Progenitor cell of endocrine pancreas (in vitro differentiated cells): ENCODE measurements around the gene ZBED1. TPM values are rescaled to one million over a fixed set of nuclear protein-coding genes. Genes with fewer than 3 reads are reported as not detected.
"Not testable (repeated sequence)": the region's sequence is repeated elsewhere in the genome, so short reads cannot be mapped to it uniquely, and the experiment has no call there.

Source experiments
- DNase-seq: peaks from one replicate; pipeline ENCODE4 v3.0.0; 2021; ENCODE audit warnings: low spot score; ENCODE audit not compliant: unreplicated experiment
- H3K27ac Mint-ChIP-seq: 2 replicates; pipeline ENCODE4 v1.8.0; 2021; ENCODE audit warnings: mild to moderate bottlenecking, moderate library complexity, mixed read lengths
- H3K27me3 Mint-ChIP-seq: 2 replicates; pipeline ENCODE4 v1.8.0; 2021; ENCODE audit warnings: mixed read lengths
- H3K36me3 Mint-ChIP-seq: 2 replicates; pipeline ENCODE4 v1.8.0; 2022; ENCODE audit warnings: mixed read lengths; ENCODE audit not compliant: insufficient read depth
- H3K4me1 Mint-ChIP-seq: 2 replicates; pipeline ENCODE4 v1.8.0; 2021; ENCODE audit warnings: low read depth, mixed read lengths
- H3K4me3 Mint-ChIP-seq: 2 replicates; pipeline ENCODE4 v1.8.0; 2021; ENCODE audit warnings: low read depth, mild to moderate bottlenecking, moderate library complexity, mixed read lengths
- H3K9me3 Mint-ChIP-seq: 2 replicates; pipeline ENCODE4 v1.8.0; 2021; ENCODE audit warnings: low read depth, mixed read lengths
- total RNA-seq: library from RNA; stranded (reverse); gene quantifications from 2 replicates; pipeline ENCODE4 v1.2.1, GENCODE V29; 2021
- TF ChIP-seq, protein P1 (sequence below): fragments of 200-600 bp; sonication (generic); IDR thresholded peaks from one replicate; pipeline ENCODE4 v1.5.0; 2021; ENCODE audit warnings: antibody characterized with exemption, mild to moderate bottlenecking; ENCODE audit not compliant: unreplicated experiment

Gene ZBED1
- total RNA-seq, 1 donor from 2014 or later, result 59.6 TPM

DNA sequence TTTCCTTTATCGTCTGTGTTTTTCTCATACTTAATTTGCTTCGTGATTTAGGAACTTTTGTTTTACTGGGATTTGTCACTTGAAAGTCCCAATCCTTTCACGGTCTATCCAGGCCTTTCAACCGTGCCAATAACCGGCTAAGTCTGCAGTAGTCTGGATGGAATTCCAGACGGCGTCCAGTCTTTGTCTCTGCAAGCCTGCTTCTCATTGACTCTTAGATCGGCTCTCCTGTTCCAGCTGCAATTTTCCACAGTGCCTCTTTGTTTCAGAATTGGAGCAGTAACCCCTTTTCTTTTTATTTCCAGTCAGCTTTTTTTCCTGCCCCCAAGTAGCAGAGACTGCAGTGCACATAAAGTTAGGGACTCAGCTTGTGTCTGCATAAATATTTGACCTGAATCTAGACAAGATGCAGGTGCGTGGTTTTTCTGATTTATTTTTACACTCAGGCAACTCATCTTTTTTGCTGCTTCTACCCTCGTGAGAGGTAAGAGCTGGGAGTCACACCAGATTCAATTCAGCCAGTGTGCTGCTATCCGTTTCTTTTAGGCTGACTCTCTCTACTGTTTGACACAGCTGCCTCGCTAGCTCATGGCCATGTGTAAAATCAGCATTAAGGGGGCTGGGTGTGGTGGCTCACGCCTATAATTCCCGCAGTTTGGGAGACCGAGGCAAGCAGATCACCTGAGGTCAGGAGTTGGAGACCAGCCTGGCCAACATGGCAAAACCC lies 37.4 kb upstream of the ZBED1 start:
- Mint-ChIP-seq H3K4me1 (peaks cover 7% of the 10 kb centered on the region), H3K9me3 (no peaks in the 10 kb centered on the region), H3K36me3 (no peaks in the 10 kb centered on the region), H3K4me3 (no peak overlapping the region), H3K27ac (peak overlapping the region; percentile 93), H3K27me3 (no peaks in the 10 kb centered on the region)
- TF ChIP-seq, protein P1, sequence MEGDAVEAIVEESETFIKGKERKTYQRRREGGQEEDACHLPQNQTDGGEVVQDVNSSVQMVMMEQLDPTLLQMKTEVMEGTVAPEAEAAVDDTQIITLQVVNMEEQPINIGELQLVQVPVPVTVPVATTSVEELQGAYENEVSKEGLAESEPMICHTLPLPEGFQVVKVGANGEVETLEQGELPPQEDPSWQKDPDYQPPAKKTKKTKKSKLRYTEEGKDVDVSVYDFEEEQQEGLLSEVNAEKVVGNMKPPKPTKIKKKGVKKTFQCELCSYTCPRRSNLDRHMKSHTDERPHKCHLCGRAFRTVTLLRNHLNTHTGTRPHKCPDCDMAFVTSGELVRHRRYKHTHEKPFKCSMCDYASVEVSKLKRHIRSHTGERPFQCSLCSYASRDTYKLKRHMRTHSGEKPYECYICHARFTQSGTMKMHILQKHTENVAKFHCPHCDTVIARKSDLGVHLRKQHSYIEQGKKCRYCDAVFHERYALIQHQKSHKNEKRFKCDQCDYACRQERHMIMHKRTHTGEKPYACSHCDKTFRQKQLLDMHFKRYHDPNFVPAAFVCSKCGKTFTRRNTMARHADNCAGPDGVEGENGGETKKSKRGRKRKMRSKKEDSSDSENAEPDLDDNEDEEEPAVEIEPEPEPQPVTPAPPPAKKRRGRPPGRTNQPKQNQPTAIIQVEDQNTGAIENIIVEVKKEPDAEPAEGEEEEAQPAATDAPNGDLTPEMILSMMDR, result no peak
- DNase-seq, result no peak

DNA sequence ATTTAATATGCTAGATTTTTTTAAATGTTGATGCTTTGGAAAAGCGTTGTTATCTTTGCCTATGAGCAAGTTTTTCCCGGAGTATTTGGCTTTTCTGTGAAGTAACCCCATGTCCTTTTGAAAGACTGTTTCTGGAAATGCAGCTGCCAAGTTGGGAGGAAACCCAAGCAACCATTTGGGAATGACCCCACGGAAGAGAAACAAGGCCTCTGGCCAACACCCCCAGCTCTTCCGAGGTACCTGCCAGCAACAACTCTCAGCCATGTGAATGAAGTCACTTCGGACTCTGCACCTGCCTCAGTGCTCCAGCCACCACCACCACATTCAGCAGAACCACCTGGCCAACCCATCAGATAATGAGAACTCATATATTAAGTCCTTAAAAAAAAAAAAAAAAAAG lies 36.2 kb upstream of the ZBED1 start:
- Mint-ChIP-seq H3K27me3 (no peaks in the 10 kb centered on the region), H3K4me3 (no peak overlapping the region), H3K36me3 (no peaks in the 10 kb centered on the region), H3K4me1 (peaks cover 7% of the 10 kb centered on the region), H3K9me3 (no peaks in the 10 kb centered on the region), H3K27ac (no peak overlapping the region)
- TF ChIP-seq, protein P1, result no peak
- DNase-seq, result no peak

DNA sequence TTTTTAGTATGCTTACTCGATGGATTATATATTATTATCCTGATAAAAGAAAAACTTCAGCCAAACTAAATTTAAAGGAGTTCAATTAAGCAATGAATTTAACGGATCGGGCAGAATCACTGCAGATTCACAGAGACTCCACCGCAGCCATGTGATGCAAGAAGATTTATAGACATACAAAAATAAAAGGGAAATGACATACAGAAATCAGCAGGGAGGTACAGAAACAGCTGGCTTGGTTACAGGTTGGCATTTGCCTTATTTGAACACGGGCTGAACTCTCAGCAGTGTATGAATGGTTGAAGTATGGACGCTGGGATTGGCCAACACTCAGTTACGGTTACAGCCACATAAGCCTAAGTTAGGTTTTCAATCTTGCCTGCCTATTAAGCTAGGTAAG lies 35.4 kb upstream of the ZBED1 start:
- Mint-ChIP-seq H3K36me3 (no peaks in the 10 kb centered on the region), H3K9me3 (no peaks in the 10 kb centered on the region), H3K4me1 (peaks cover 7% of the 10 kb centered on the region), H3K4me3 (no peak overlapping the region), H3K27ac (no peak overlapping the region), H3K27me3 (no peaks in the 10 kb centered on the region)
- TF ChIP-seq, protein P1, result no peak
- DNase-seq, result no peak

DNA sequence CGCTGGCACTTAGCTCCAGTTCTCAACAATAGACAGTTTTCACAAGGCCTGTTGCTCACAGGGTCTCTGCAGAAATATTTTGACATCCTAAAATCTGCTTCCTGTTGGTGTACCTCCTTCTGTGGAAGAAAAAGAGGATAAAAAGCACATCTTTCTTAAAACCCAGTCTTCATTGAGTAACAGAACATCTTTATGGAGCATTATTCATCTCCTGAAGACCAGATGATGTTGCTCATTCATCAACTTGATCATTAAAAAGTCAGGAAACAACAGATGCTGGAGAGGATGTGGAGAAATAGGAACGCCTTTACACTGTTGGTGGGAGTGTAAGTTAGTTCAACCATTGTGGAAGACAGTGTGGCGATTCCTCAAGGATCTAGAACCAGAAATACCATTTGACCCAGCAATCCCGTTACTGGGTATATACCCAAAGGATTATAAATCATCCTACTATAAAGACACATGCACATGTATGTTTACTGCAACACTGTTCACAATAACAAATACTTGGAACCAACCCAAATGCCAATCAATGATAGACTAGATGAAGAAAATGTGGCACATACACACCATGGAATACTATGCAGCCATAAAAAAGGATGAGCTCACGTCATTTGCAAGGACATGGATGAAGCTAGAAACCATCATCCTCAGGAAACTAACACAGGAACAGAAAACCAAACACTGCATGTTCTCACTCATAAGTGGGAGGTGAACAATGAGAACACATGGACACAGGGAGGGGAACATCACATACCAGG lies 33.7 kb upstream of the ZBED1 start:
- H3K27ac Mint-ChIP-seq, H3K36me3 Mint-ChIP-seq, H3K9me3 Mint-ChIP-seq, DNase-seq, H3K4me3 Mint-ChIP-seq, H3K4me1 Mint-ChIP-seq, H3K27me3 Mint-ChIP-seq: not testable (repeated sequence)

DNA sequence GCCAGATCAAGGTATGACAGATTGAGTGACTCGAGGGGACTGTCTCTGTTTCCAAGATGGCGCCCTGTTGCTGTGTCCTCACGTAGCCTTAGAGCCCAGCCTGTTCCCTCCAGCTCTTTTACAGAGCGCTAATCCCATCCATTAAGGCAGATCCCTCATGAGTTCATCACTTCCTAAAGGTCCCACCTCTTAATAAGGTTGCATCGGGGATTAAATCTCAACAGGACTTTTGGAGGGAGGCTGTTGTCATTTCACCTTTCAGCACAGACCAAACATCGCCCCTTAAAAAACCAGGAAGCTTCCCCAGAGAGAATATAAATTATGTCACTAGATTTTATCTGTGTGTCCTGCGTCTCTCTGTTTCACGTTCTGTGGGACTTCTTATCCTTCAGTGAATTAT lies 32.6 kb upstream of the ZBED1 start:
- DNase-seq, result no peak
- TF ChIP-seq, protein P1, result no peak
- no peaks in the 10 kb centered on the region for H3K36me3 Mint-ChIP-seq
- H3K4me3 Mint-ChIP-seq, result no peak overlapping the region
- peaks cover 7% of the 10 kb centered on the region for H3K4me1 Mint-ChIP-seq
- no peaks in the 10 kb centered on the region for H3K27me3 Mint-ChIP-seq
- H3K9me3 Mint-ChIP-seq, result no peaks in the 10 kb centered on the region
- no peak overlapping the region for H3K27ac Mint-ChIP-seq
